DOHH2 (cell line): ENCODE data around the gene LAMC1.
"Not testable (repeated sequence)": the region's sequence is repeated elsewhere in the genome, so short reads cannot be mapped to it uniquely, and the experiment has no call there.

ENCODE experiments used
- H3F3A ChIP-seq: fragments of 200-600 bp; sonication (generic), shearing (Covaris generic); 2 replicates; pipeline ENCODE4 v1.6.0; 2016; ENCODE audit warnings: antibody characterized with exemption, mild to moderate bottlenecking; ENCODE audit not compliant: control insufficient read depth, insufficient read depth
- H3K27ac ChIP-seq: fragments of 200-600 bp; sonication (generic); 2 replicates; pipeline ENCODE4 v1.5.1; 2014; ENCODE audit warnings: low read depth, mild to moderate bottlenecking, low read length, moderate library complexity
- H3K27me3 ChIP-seq: fragments of 200-600 bp; sonication (generic); 2 replicates; pipeline ENCODE4 v1.6.1; 2014; ENCODE audit warnings: mild to moderate bottlenecking, low read length, mixed read lengths; ENCODE audit not compliant: control insufficient read depth
- H3K36me3 ChIP-seq: fragments of 200-600 bp; sonication (generic); 2 replicates; pipeline ENCODE4 v1.6.1; 2014; ENCODE audit warnings: mild to moderate bottlenecking, low read length, moderate library complexity, mixed read lengths; ENCODE audit not compliant: control insufficient read depth
- H3K4me1 ChIP-seq: fragments of 200-600 bp; sonication (generic); 2 replicates; pipeline ENCODE4 v1.6.1; 2014; ENCODE audit warnings: mild to moderate bottlenecking, low read length, mixed read lengths; ENCODE audit not compliant: control insufficient read depth
- H3K4me2 ChIP-seq: fragments of 200-600 bp; sonication (generic); 2 replicates; pipeline ENCODE4 v1.6.0; 2014; ENCODE audit warnings: mild to moderate bottlenecking, low read length, moderate library complexity
- H3K4me3 ChIP-seq: fragments of 200-600 bp; sonication (generic); 2 replicates; pipeline ENCODE4 v1.5.1; 2014; ENCODE audit warnings: mild to moderate bottlenecking, low read length, mixed read lengths
- H3K79me2 ChIP-seq: fragments of 200-600 bp; sonication (generic); 2 replicates; pipeline ENCODE4 v1.6.1; 2014; ENCODE audit warnings: mild to moderate bottlenecking, low read length, mixed read lengths; ENCODE audit not compliant: control insufficient read depth
- H3K9me2 ChIP-seq: fragments of 200-600 bp; sonication (generic); replicated peaks from 2 replicates; pipeline ENCODE4 v1.6.1; 2014; ENCODE audit warnings: mild to moderate bottlenecking, low read length, mixed read lengths; ENCODE audit not compliant: control insufficient read depth
- H3K9me3 ChIP-seq: fragments of 200-600 bp; sonication (generic); 2 replicates; pipeline ENCODE4 v1.6.1; 2014; ENCODE audit warnings: antibody characterized with exemption, low read length, mixed read lengths; ENCODE audit not compliant: control insufficient read depth, insufficient read depth
- H4K20me1 ChIP-seq: fragments of 200-600 bp; sonication (generic); 2 replicates; pipeline ENCODE4 v1.6.0; 2014; ENCODE audit warnings: low read depth, mild to moderate bottlenecking, antibody characterized with exemption, low read length, moderate library complexity; ENCODE audit not compliant: control insufficient read depth, insufficient read depth
- EZH2phosphoT487 ChIP-seq: fragments of 200-600 bp; sonication (generic); IDR thresholded peaks from 2 replicates; pipeline ENCODE4 v1.6.1; 2017; ENCODE audit warnings: borderline replicate concordance, mild to moderate bottlenecking, antibody characterized with exemption, low read length, moderate library complexity, mixed read lengths
- TF ChIP-seq, protein P1 (sequence below): fragments of 200-600 bp; sonication (generic); IDR thresholded peaks from one replicate; pipeline ENCODE4 v1.5.1; 2014; ENCODE audit warnings: antibody characterized with exemption, mild to moderate bottlenecking, low read depth, low read length; ENCODE audit not compliant: poor library complexity, severe bottlenecking

The LAMC1 gene

DNA sequence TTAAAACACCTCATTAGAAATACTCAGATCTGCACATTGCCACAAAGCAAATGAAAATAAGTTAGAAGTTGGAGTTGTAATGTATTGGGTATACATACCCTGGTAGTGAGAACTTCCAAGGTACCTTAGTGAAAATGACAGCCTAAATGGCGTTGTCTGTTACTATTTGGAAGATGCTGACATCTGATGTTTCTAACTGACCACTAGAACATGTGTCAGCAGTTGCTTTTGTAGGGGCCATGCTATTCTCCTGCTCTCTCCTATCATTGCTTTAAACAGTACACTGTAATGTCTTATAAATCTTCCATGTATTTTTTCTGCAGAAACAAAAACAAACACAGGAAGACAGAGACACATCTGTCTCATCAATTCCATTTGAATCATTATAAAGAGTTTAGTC lies 40.1 kb downstream of the LAMC1 start:
- no peak overlapping the region for H3K4me3 ChIP-seq
- no peak for TF ChIP-seq EZH2phosphoT487
- TF ChIP-seq, protein P1, sequence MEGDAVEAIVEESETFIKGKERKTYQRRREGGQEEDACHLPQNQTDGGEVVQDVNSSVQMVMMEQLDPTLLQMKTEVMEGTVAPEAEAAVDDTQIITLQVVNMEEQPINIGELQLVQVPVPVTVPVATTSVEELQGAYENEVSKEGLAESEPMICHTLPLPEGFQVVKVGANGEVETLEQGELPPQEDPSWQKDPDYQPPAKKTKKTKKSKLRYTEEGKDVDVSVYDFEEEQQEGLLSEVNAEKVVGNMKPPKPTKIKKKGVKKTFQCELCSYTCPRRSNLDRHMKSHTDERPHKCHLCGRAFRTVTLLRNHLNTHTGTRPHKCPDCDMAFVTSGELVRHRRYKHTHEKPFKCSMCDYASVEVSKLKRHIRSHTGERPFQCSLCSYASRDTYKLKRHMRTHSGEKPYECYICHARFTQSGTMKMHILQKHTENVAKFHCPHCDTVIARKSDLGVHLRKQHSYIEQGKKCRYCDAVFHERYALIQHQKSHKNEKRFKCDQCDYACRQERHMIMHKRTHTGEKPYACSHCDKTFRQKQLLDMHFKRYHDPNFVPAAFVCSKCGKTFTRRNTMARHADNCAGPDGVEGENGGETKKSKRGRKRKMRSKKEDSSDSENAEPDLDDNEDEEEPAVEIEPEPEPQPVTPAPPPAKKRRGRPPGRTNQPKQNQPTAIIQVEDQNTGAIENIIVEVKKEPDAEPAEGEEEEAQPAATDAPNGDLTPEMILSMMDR, result no peak
- peaks cover 16% of the 10 kb centered on the region for H3K79me2 ChIP-seq
- no peaks in the 10 kb centered on the region for H3F3A ChIP-seq
- H3K9me2 ChIP-seq, result no peaks in the 10 kb centered on the region
- H3K9me3 ChIP-seq, result no peaks in the 10 kb centered on the region
- H3K4me2 ChIP-seq, result no peak overlapping the region
- no peaks in the 10 kb centered on the region for H4K20me1 ChIP-seq
- no peak overlapping the region for H3K27ac ChIP-seq
- no peaks in the 10 kb centered on the region for H3K27me3 ChIP-seq
- no peaks in the 10 kb centered on the region for H3K36me3 ChIP-seq
- peaks cover 21% of the 10 kb centered on the region for H3K4me1 ChIP-seq

DNA sequence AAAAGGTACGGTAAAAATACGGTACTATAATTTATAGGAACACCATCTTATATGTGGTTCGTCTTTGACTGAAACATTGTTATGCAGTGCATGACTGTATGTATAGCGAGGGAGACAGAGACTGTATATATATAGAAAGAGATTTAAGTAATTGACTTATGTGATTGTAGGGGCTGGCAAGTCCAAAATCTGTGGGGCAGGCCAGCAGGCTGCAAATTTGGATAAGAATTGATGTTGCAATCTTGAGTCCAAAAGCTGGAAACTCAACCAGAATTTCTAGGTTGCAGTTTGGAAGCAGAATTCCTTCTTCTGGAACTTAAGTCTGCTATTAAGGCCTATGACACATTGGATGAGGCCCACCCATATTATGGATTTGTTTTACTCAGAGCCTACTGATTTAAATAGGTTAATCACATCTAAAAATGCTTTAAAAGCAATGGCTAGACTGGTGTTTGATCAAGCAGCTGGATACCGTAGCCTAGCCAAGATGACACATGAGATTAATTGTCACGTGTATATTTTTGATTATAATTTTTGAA lies 42.0 kb downstream of the LAMC1 start:
- Histone ChIP-seq H3K79me2 (peaks cover 6% of the 10 kb centered on the region; the same call in 1 of the 2 replicates), H3K9me3 (no peaks in the 10 kb centered on the region)

DNA sequence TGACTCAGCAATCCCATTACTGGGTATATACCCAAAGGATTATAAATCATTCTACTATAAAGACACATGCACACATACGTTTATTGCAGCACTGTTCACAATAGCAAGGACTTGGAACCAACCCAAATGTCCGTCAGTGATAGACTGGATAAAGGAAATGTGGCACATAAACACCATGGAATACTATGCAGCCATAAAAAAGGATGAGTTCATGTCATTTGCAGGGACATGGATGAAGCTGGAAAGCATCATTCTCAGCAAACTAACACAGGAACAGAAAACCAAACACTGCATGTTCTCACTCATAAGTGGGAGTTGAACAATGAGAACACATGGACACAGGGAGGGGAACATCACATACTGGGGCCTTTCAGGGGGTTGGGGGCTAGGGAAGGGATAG lies 43.2 kb downstream of the LAMC1 start:
- H3F3A ChIP-seq, H3K27ac ChIP-seq, H3K4me3 ChIP-seq, H3K79me2 ChIP-seq, H3K27me3 ChIP-seq, H3K36me3 ChIP-seq, H4K20me1 ChIP-seq, H3K9me3 ChIP-seq, H3K4me2 ChIP-seq, H3K9me2 ChIP-seq: not testable (repeated sequence)
- peaks cover 26% of the 10 kb centered on the region for H3K4me1 ChIP-seq

More for the DNA sequence above, 42.0 kb downstream of the LAMC1 start:
- Histone ChIP-seq H3K27ac (no peak overlapping the region), H3K4me1 (peaks cover 20% of the 10 kb centered on the region), H3K9me2 (no peaks in the 10 kb centered on the region), H4K20me1 (no peaks in the 10 kb centered on the region), H3K27me3 (no peaks in the 10 kb centered on the region), H3K4me2 (no peak overlapping the region), H3F3A (peaks cover 5% of the 10 kb centered on the region; the same call in 1 of the 2 replicates), H3K36me3 (no peaks in the 10 kb centered on the region), H3K4me3 (no peak overlapping the region)
- TF ChIP-seq EZH2phosphoT487, result no peak
- TF ChIP-seq, protein P1, result no peak

DNA sequence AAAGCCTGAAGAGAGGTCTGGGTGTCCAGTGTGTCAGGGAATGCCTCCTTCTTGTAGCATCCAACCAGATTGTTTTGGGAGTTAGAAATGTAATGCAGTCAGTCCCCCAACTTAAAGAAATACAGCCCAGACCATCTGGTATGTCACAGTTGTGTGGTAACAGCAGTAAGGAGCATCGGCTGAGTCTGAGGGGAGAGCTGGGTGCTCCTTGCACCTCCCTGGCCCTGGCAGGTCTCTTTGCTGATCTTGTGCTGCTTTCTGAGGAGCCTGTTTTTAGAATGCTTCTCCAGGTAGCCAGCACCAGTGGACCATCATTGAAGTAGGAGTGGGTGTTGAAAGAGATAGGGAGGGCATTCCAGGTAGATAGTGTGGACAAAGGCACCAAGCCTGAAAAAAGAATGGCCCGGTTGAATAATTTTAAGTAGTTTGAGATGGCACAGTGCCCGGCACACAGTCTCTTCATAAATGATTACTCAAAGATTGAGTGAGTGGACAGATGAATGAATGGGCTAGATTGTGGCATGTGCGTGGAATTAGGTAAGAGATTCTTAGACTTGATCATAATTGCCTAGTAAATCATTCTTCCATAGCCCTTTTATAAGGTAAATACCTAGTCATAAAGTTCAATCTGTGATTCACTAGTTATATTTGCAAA lies 46.5 kb downstream of the LAMC1 start:
- Histone ChIP-seq H4K20me1 (0 out of 2 replicates have a peak, but pooled peaks cover 5% of the 10 kb centered on the region), H3K79me2 (peaks cover 21% of the 10 kb centered on the region), H3F3A (peaks cover 16% of the 10 kb centered on the region)

More for the DNA sequence above, 46.5 kb downstream of the LAMC1 start:
- Histone ChIP-seq H3K4me2 (peak overlapping the region; percentile 99; the same call in 1 of the 2 replicates), H3K4me3 (no peak overlapping the region), H3K9me2 (no peaks in the 10 kb centered on the region), H3K4me1 (peaks cover 58% of the 10 kb centered on the region), H3K36me3 (no peaks in the 10 kb centered on the region), H3K9me3 (no peaks in the 10 kb centered on the region), H3K27me3 (no peaks in the 10 kb centered on the region), H3K27ac (peak overlapping the region; percentile 94; the same call in 1 of the 2 replicates)
- no peak for TF ChIP-seq EZH2phosphoT487
- TF ChIP-seq, protein P1, result no peak
